GM12878 (cell line): Measurements from ENCODE around the gene MRPL39. TPM values are rescaled to one million over a fixed set of nuclear protein-coding genes. Genes with fewer than 3 reads are reported as not detected.

Experiments used
- ATAC-seq: fragments of 200-7000 bp; cut with Tn5 transposase; 3 replicates; pipeline ENCODE4 v1.9.1; 2020; ENCODE audit warnings: mild to moderate bottlenecking, moderate library complexity
- BruUV-seq: library from RNA; stranded (reverse); fragments of 400-500 nt; replicated peaks from 2 replicates; lab custom pipeline; 2021; lab: Mats Ljungman, UMichigan
- CTCF ChIA-PET: fragments of 300-600 bp; sonication (Branson Sonifier 250); formaldehyde crosslinking; extraction: SDS; loops from one replicate; lab custom pipeline; 2021; ENCODE audit warnings: inconsistent platforms; lab: Yijun Ruan, JAX
- POLR2A ChIA-PET: fragments of 350-600 bp; formaldehyde crosslinking; extraction: SDS; loops from one replicate; lab custom pipeline; 2021; ENCODE audit warnings: inconsistent platforms; lab: Charles Lee
- RAD21 ChIA-PET: fragments of 300-600 bp; sonication (Branson Sonifier 250); formaldehyde crosslinking; loops from one replicate; lab custom pipeline; 2023; ENCODE audit warnings: antibody characterized with exemption; ENCODE audit not compliant: unreplicated experiment; lab: Charles Lee
- SMC1A ChIA-PET: fragments of 300-600 bp; sonication (Branson Sonifier 250); formaldehyde crosslinking; loops from one replicate; lab custom pipeline; 2023; ENCODE audit not compliant: unreplicated experiment, uncharacterized antibody; lab: Charles Lee
- DNase-seq: peaks from one replicate; pipeline ENCODE4 v3.0.0-alpha.2; 2011; ENCODE audit warnings: low read depth, low spot score
- FAIRE-seq: peaks from 3 replicates; lab custom pipeline; 2011; peaks lifted over from hg19 to GRCh38; lab: Jason Lieb, UNC
- H2AFZ ChIP-seq: 2 replicates; pipeline ENCODE4 v1.6.0; 2011; ENCODE audit warnings: low read depth, low read length, control low read depth; ENCODE audit not compliant: control insufficient read depth
- H3K27ac ChIP-seq: 2 replicates; pipeline ENCODE4 v1.5.1; 2011; ENCODE audit warnings: control low read depth; ENCODE audit not compliant: control insufficient read depth, insufficient read depth
- H3K27me3 ChIP-seq, 2 experiments: replicated peaks in 1 of 2; 2 replicates each; pipeline versions ENCODE4 v1.6.0 to v1.6.1; 2011; ENCODE audit warnings: low read length in 1 of 2; ENCODE audit not compliant: control insufficient read depth in 2 of 2, insufficient read depth in 2 of 2
- H3K36me3 ChIP-seq, 2 experiments: 2 replicates each; pipeline ENCODE4 v1.5.1; 2011; ENCODE audit warnings: low read length in 1 of 2; ENCODE audit not compliant: control insufficient read depth in 2 of 2, insufficient read depth in 2 of 2
- H3K4me1 ChIP-seq: 2 replicates; pipeline ENCODE4 v1.6.1; 2011; ENCODE audit warnings: mild to moderate bottlenecking, low read length, moderate library complexity, mixed read lengths; ENCODE audit not compliant: control insufficient read depth, insufficient read depth
- H3K4me2 ChIP-seq: 2 replicates; pipeline ENCODE4 v1.6.0; 2011; ENCODE audit warnings: control low read depth; ENCODE audit not compliant: control insufficient read depth, insufficient read depth
- H3K4me3 ChIP-seq: fragments of 200-600 bp; sonication (generic); 2 replicates; pipeline ENCODE4 v1.5.1; 2016
- H3K79me2 ChIP-seq: 2 replicates; pipeline ENCODE4 v1.6.0; 2011; ENCODE audit warnings: low read length; ENCODE audit not compliant: control insufficient read depth, insufficient read depth
- H3K9ac ChIP-seq: 2 replicates; pipeline ENCODE4 v1.8.0; 2011; ENCODE audit warnings: low read length, control low read depth, mixed read lengths; ENCODE audit not compliant: control insufficient read depth, insufficient read depth
- H3K9me3 ChIP-seq: replicated peaks from 3 replicates; pipeline ENCODE4 v1.5.1; 2011; ENCODE audit warnings: mild to moderate bottlenecking, low read length; ENCODE audit not compliant: control insufficient read depth, insufficient read depth
- H4K20me1 ChIP-seq: 2 replicates; pipeline ENCODE4 v1.6.0; 2011; ENCODE audit not compliant: control insufficient read depth, insufficient read depth
- ASH2L ChIP-seq: fragments of 300-600, 200-600 bp; sonication (generic); IDR thresholded peaks from 2 replicates; pipeline ENCODE4 v1.6.1; 2017; ENCODE audit warnings: low read depth, mild to moderate bottlenecking, borderline replicate concordance
- CEBPB ChIP-seq, 2 experiments: fragments of 150-350 bp in 1 of 2; IDR thresholded peaks; 2 replicates each; pipeline ENCODE4 v1.6.1; 2012 to 2014; ENCODE audit warnings: low read depth in 2 of 2, low read length in 2 of 2, borderline replicate concordance in 1 of 2, inconsistent platforms in 1 of 2
- MEF2A ChIP-seq: IDR thresholded peaks from 2 replicates; pipeline ENCODE4 v1.6.1; 2011; ENCODE audit warnings: low read depth, mild to moderate bottlenecking, low read length, moderate library complexity; ENCODE audit not compliant: insufficient read depth
- NFIC ChIP-seq: IDR thresholded peaks from 2 replicates; pipeline ENCODE4 v1.6.1; 2012; ENCODE audit warnings: low read depth, mild to moderate bottlenecking, inconsistent platforms, low read length, moderate library complexity
- PAX8 ChIP-seq: fragments of 450-650 bp; IDR thresholded peaks from 2 replicates; pipeline ENCODE4 v1.6.1; 2017; ENCODE audit warnings: mild to moderate bottlenecking, moderate library complexity
- PML ChIP-seq: IDR thresholded peaks from 2 replicates; pipeline ENCODE4 v1.6.1; 2012; ENCODE audit warnings: low read length, inconsistent platforms
- POU2F2 ChIP-seq: IDR thresholded peaks from 3 replicates; pipeline ENCODE4 v1.6.1; 2011; ENCODE audit warnings: low read depth, mild to moderate bottlenecking, low read length, borderline replicate concordance
- RUNX3 ChIP-seq: IDR thresholded peaks from 2 replicates; pipeline ENCODE4 v1.6.1; 2012; ENCODE audit warnings: low read length, inconsistent platforms
- ZNF384 ChIP-seq: IDR thresholded peaks from 2 replicates; pipeline ENCODE4 v1.6.1; 2012; ENCODE audit warnings: low read depth, mild to moderate bottlenecking, low read length, improper control_type of control experiment, borderline replicate concordance
- ZSCAN29 ChIP-seq: fragments of 450-650 bp; IDR thresholded peaks from 2 replicates; pipeline ENCODE4 v1.6.1; 2017; ENCODE audit warnings: mild to moderate bottlenecking, moderate library complexity
- WGBS: methylation state at CpG from one replicate; pipeline ENCODE4 v1.1.6; 2016; ENCODE audit warnings: low lambda C conversion rate; ENCODE audit not compliant: insufficient replicate concordance, insufficient coverage; ENCODE audit errors: missing lambda C conversion rate; 5-methylcytosine and 5-hydroxymethylcytosine counted together
- in situ Hi-C: fragments of 300-500 bp; cut with MboI; formaldehyde crosslinking; loops from 9 replicates; pipeline ENCODE4 v1.14.3; 2018; ENCODE audit warnings: mixed read lengths
- intact Hi-C: fragments of 100-400 bp; cut with micrococcal nuclease; formaldehyde crosslinking; loops from one replicate; pipeline ENCODE4 v1.14.2; 2022; ENCODE audit not compliant: unreplicated experiment
- polyA plus RNA-seq, 11 experiments: library from polyadenylated mRNA; depleted of rRNA in 4 of 11; unstranded in 6 of 11; stranded (reverse) in 5 of 11; fragments of >200 nt; fragmentation: Nextera tagmentation in 4 of 11; fragmentation: Illumina TruSeq in 1 of 11; extraction: Ambion mirVana in 4 of 11; extraction: Trizol in 1 of 11; gene quantifications; 1 replicate in 1 of 11; 2 replicates in 10 of 11; pipeline versions ENCODE4 v1.2.1 to v1.2.3, GENCODE V29; 2011 to 2016; ENCODE audit warnings: inconsistent platforms in 2 of 11, missing spikeins in 2 of 11, low read depth in 1 of 11
- total RNA-seq, 4 experiments: library from RNA; depleted of rRNA in 3 of 4; stranded (reverse); fragments of >200 nt in 3 of 4; fragmentation: Illumina TruSeq in 1 of 4; extraction: Trizol in 1 of 4; gene quantifications; 2 replicates each; pipeline versions ENCODE4 v1.2.1 to v1.2.3, GENCODE V29; 2013 to 2021
- TF ChIP-seq, protein P1 (sequence below): fragments of 450-650 bp; formaldehyde crosslinking; IDR thresholded peaks from 2 replicates; pipeline ENCODE4 v1.5.0; 2022; ENCODE audit warnings: mild to moderate bottlenecking, missing genetic modification characterization
- TF ChIP-seq, protein P2 (sequence below): IDR thresholded peaks from 2 replicates; pipeline ENCODE4 v1.6.1; 2011; ENCODE audit warnings: borderline replicate concordance, low read depth, mild to moderate bottlenecking, moderate library complexity, low read length; ENCODE audit not compliant: insufficient read depth, poor library complexity, severe bottlenecking

Gene MRPL39
- total and polyA plus RNA-seq, 10 of the 15 experiments (the other 5 are each of a cell fraction or from before 2014, with no cell fraction given): 68.8 to 292 (median 120) TPM

- TF ChIP-seq, protein P1, sequence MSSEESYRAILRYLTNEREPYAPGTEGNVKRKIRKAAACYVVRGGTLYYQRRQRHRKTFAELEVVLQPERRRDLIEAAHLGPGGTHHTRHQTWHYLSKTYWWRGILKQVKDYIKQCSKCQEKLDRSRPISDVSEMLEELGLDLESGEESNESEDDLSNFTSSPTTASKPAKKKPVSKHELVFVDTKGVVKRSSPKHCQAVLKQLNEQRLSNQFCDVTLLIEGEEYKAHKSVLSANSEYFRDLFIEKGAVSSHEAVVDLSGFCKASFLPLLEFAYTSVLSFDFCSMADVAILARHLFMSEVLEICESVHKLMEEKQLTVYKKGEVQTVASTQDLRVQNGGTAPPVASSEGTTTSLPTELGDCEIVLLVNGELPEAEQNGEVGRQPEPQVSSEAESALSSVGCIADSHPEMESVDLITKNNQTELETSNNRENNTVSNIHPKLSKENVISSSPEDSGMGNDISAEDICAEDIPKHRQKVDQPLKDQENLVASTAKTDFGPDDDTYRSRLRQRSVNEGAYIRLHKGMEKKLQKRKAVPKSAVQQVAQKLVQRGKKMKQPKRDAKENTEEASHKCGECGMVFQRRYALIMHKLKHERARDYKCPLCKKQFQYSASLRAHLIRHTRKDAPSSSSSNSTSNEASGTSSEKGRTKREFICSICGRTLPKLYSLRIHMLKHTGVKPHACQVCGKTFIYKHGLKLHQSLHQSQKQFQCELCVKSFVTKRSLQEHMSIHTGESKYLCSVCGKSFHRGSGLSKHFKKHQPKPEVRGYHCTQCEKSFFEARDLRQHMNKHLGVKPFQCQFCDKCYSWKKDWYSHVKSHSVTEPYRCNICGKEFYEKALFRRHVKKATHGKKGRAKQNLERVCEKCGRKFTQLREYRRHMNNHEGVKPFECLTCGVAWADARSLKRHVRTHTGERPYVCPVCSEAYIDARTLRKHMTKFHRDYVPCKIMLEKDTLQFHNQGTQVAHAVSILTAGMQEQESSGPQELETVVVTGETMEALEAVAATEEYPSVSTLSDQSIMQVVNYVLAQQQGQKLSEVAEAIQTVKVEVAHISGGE: no peak
Measured at GRCh38 chr21:25580912-25581260, 26.4 kb downstream of the MRPL39 start (continued).

DNA sequence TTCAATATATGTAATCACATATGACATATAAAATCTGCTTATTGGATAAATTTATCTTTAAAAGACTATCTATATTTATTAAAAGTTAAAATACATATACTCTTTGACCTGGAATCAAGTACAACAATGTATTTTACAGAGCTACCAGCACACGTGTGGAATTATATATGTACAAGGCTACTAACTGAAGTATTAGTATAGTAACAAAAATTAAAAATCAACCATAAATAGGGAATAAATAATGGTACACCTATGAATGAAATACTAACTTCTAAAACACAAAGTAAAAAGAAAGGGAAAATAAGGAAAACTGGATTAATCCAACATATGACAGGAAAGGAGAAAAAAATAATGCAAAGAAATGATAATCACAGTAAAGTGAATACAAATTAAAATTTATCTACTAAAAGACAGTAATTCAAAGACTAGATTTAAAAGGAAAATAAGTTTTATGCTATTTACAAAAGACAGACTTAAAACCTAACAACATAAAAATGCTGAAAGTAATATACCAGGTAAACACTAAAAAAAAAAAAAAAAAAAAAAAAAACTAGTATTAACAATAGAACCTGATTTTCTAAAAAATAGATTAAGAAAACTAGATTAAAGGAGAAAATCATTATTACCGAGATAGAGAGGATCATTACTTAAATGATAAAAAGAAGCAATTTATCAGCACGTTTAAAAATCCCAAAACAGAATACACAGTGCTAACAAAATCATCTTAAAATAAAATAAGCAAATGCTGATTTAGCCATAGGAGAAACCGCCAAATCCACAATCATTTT is 27.9 kb downstream of the MRPL39 start:
- Histone ChIP-seq H4K20me1 (no peaks in the 10 kb centered on the region), H2AFZ (no peak overlapping the region), H3K9ac (no peak overlapping the region), H3K4me1 (peaks cover 12% of the 10 kb centered on the region), H3K4me3 (no peak overlapping the region), H3K4me2 (no peak overlapping the region), H3K36me3 (peaks cover 0 to 12% of the 10 kb centered on the region in 2 experiments; a peak in 3 of 4 replicates), H3K27me3 (no peaks in the 10 kb centered on the region), H3K27ac (no peak overlapping the region), H3K9me3 (no peaks in the 10 kb centered on the region), H3K79me2 (peaks cover 8% of the 10 kb centered on the region)
- in situ Hi-C loops (no loop called here), intact Hi-C loops (no loop called here)
- SMC1A ChIA-PET: no interaction called here
- DNase-seq (no peak), ATAC-seq (no peak), FAIRE-seq (no peak)
- WGBS: 16% methylated on average over 4 of the region's 4 CpGs
- RAD21 ChIA-PET: interaction anchor here (1.2 to 14.5 kb wide), 2 partner anchors 11 to 156 kb away, joined by 5 to 253 read pairs; no protein-coding TSS in a partner anchor
- POLR2A ChIA-PET: no interaction called here
- no TSS peak for BruUV-seq
- CTCF ChIA-PET: interaction anchor here (1.2 kb wide), 1 partner anchor 161 kb away, joined by 3 read pairs; no protein-coding TSS in a partner anchor
- TF ChIP-seq ASH2L (no peak), CEBPB (IDR thresholded peaks at IDR 0.05; ENCODE audit: borderline replicate concordance in 1 of 2, low read depth in 2 of 2, low read length in 2 of 2) (peak in 1 of 2 experiments; percentile 58; a peak in 1 of 4 replicates), MEF2A (0 out of 2 replicates have a peak, but pooled peaks have one; percentile 47), ZSCAN29 (no peak), POU2F2 (peak; percentile 34; the same call in 1 of the 3 replicates), PAX8 (no peak), NFIC (peak; percentile 82), RUNX3 (0 out of 2 replicates have a peak, but pooled peaks have one; percentile 5), ZNF384 (peak; percentile 27; the same call in 1 of the 2 replicates), PML (no peak; the same call in 1 of the 2 replicates)
- TF ChIP-seq, protein P1: peak; percentile 42
- TF ChIP-seq, protein P2, sequence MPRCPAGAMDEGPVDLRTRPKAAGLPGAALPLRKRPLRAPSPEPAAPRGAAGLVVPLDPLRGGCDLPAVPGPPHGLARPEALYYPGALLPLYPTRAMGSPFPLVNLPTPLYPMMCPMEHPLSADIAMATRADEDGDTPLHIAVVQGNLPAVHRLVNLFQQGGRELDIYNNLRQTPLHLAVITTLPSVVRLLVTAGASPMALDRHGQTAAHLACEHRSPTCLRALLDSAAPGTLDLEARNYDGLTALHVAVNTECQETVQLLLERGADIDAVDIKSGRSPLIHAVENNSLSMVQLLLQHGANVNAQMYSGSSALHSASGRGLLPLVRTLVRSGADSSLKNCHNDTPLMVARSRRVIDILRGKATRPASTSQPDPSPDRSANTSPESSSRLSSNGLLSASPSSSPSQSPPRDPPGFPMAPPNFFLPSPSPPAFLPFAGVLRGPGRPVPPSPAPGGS: peak; percentile 64
